Activated naive CD8-positive, alpha-beta T cell treated with anti-CD3 and anti-CD28 coated beads, Interleukin-2, amount 10 ng/mL, durations not matched to agents 7 days and 5 days (primary cell): Measurements from ENCODE around the gene SLC15A5. TPM values are rescaled to one million over a fixed set of nuclear protein-coding genes. Genes with fewer than 3 reads are reported as not detected.

Experiments
- ATAC-seq: fragments of 150-1000 bp; cut with Tn5 transposase; one replicate; pipeline ENCODE4 v1.10.0; 2021; ENCODE audit warnings: low read depth, moderate library complexity
- POLR2A ChIA-PET: fragments of 350-600 bp; sonication (Branson Sonifier 250); formaldehyde crosslinking; loops from one replicate; lab custom pipeline; 2021; ENCODE audit warnings: antibody characterized with exemption; lab: Charles Lee
- DNase-seq: peaks from one replicate; pipeline ENCODE4 v3.0.0; 2021
- H3K27ac Mint-ChIP-seq: one replicate; pipeline ENCODE4 v1.8.0; 2022; ENCODE audit warnings: mild to moderate bottlenecking, mixed read lengths
- H3K27me3 Mint-ChIP-seq: one replicate; pipeline ENCODE4 v1.8.0; 2022; ENCODE audit warnings: mild to moderate bottlenecking, moderate library complexity, mixed read lengths
- H3K36me3 Mint-ChIP-seq: one replicate; pipeline ENCODE4 v1.8.0; 2021; ENCODE audit warnings: mild to moderate bottlenecking, mixed read lengths
- H3K4me1 Mint-ChIP-seq: one replicate; pipeline ENCODE4 v1.8.0; 2021; ENCODE audit warnings: mixed read lengths
- H3K4me3 Mint-ChIP-seq: one replicate; pipeline ENCODE4 v1.8.0; 2022; ENCODE audit warnings: mild to moderate bottlenecking, moderate library complexity, mixed read lengths
- H3K9me3 Mint-ChIP-seq: one replicate; pipeline ENCODE4 v1.8.0; 2021; ENCODE audit warnings: mixed read lengths
- total RNA-seq, 2 experiments: library from RNA; stranded (reverse); gene quantifications; one replicate each; pipeline ENCODE4 v1.2.3, GENCODE V29; 2021

Gene SLC15A5
- total RNA-seq, result not detected

- H3K9me3 Mint-ChIP-seq, result peaks cover 2% of the 10 kb centered on the region
- no peak within 1 kb of the TSS for H3K4me3 Mint-ChIP-seq
- H3K27me3 Mint-ChIP-seq, result no peaks in the 10 kb centered on the region
- no peak within 1 kb of the TSS for H3K27ac Mint-ChIP-seq
- H3K36me3 Mint-ChIP-seq, result no peaks in the 10 kb centered on the region
- H3K4me1 Mint-ChIP-seq, result no peaks in the 10 kb centered on the region
- DNase-seq (no peak), ATAC-seq (no peak)
- POLR2A ChIA-PET, result no interaction called here
Measured at GRCh38 chr12:16277585-16277984, at the start of gene SLC15A5. Gene SLC15A5 (minus strand): TSS chr12:16277685. CDS start chr12:16277685, 0 bp downstream.

GRCh38 chr12:16325426-16325825 is 47.9 kb upstream of the SLC15A5 start:
- no peaks in the 10 kb centered on the region for H3K36me3 Mint-ChIP-seq
- no peaks in the 10 kb centered on the region for H3K4me1 Mint-ChIP-seq
- POLR2A ChIA-PET, result no interaction called here
- H3K4me3 Mint-ChIP-seq, result no peak overlapping the region
- no peaks in the 10 kb centered on the region for H3K27me3 Mint-ChIP-seq
- ATAC-seq, result no peak
- H3K27ac Mint-ChIP-seq, result no peak overlapping the region
- H3K9me3 Mint-ChIP-seq, result peaks cover 2% of the 10 kb centered on the region
- no peak for DNase-seq

- Mint-ChIP-seq H3K27me3 (no peaks in the 10 kb centered on the region), H3K36me3 (no peaks in the 10 kb centered on the region), H3K27ac (no peak overlapping the region), H3K4me3 (no peak overlapping the region), H3K4me1 (no peaks in the 10 kb centered on the region), H3K9me3 (peaks cover 2% of the 10 kb centered on the region)
- ATAC-seq (no peak), DNase-seq (no peak)
- POLR2A ChIA-PET, result no interaction called here
Measured at GRCh38 chr12:16324772-16325171, 47.3 kb upstream of the SLC15A5 start.

GRCh38 chr12:16324272-16324671 is 46.8 kb upstream of the SLC15A5 start:
- H3K4me1 Mint-ChIP-seq, result no peaks in the 10 kb centered on the region
- no peaks in the 10 kb centered on the region for H3K27me3 Mint-ChIP-seq
- H3K9me3 Mint-ChIP-seq, result peaks cover 2% of the 10 kb centered on the region
- no peaks in the 10 kb centered on the region for H3K36me3 Mint-ChIP-seq
- DNase-seq (no peak), ATAC-seq (no peak)
- no peak overlapping the region for H3K27ac Mint-ChIP-seq
- POLR2A ChIA-PET, result no interaction called here
- H3K4me3 Mint-ChIP-seq, result no peak overlapping the region

GRCh38 chr12:16323638-16324037 is 46.2 kb upstream of the SLC15A5 start:
- Mint-ChIP-seq H3K27me3 (no peaks in the 10 kb centered on the region), H3K36me3 (no peaks in the 10 kb centered on the region), H3K4me1 (no peaks in the 10 kb centered on the region), H3K27ac (no peak overlapping the region), H3K4me3 (no peak overlapping the region), H3K9me3 (peaks cover 2% of the 10 kb centered on the region)
- ATAC-seq (no peak), DNase-seq (no peak)
- POLR2A ChIA-PET, result no interaction called here

GRCh38 chr12:16323010-16323409 is 45.5 kb upstream of the SLC15A5 start:
- Mint-ChIP-seq H3K27ac (no peak overlapping the region), H3K27me3 (no peaks in the 10 kb centered on the region), H3K4me1 (no peaks in the 10 kb centered on the region), H3K36me3 (no peaks in the 10 kb centered on the region), H3K4me3 (no peak overlapping the region), H3K9me3 (peaks cover 2% of the 10 kb centered on the region)
- no peak for ATAC-seq
- DNase-seq, result no peak
- POLR2A ChIA-PET, result no interaction called here

- no peaks in the 10 kb centered on the region for H3K36me3 Mint-ChIP-seq
Measured at GRCh38 chr12:16310934-16311333, 33.4 kb upstream of the SLC15A5 start.

GRCh38 chr12:16307856-16308475 is 30.5 kb upstream of the SLC15A5 start:
- POLR2A ChIA-PET, result no interaction called here
- Mint-ChIP-seq H3K27ac (no peak overlapping the region), H3K4me3 (no peak overlapping the region), H3K9me3 (peaks cover 9% of the 10 kb centered on the region), H3K4me1 (no peaks in the 10 kb centered on the region), H3K36me3 (no peaks in the 10 kb centered on the region), H3K27me3 (no peaks in the 10 kb centered on the region)
- ATAC-seq, result no peak
- DNase-seq, result no peak

More at GRCh38 chr12:16310934-16311333, 33.4 kb upstream of the SLC15A5 start:
- POLR2A ChIA-PET, result no interaction called here
- no peak overlapping the region for H3K27ac Mint-ChIP-seq
- no peaks in the 10 kb centered on the region for H3K27me3 Mint-ChIP-seq
- no peak overlapping the region for H3K4me3 Mint-ChIP-seq
- peaks cover 12% of the 10 kb centered on the region for H3K9me3 Mint-ChIP-seq
- no peaks in the 10 kb centered on the region for H3K4me1 Mint-ChIP-seq
- no peak for DNase-seq
- ATAC-seq, result no peak

- Mint-ChIP-seq H3K27ac (no peak overlapping the region), H3K27me3 (no peaks in the 10 kb centered on the region), H3K9me3 (peaks cover 2% of the 10 kb centered on the region), H3K36me3 (no peaks in the 10 kb centered on the region), H3K4me3 (no peak overlapping the region), H3K4me1 (no peaks in the 10 kb centered on the region)
- no peak for DNase-seq
- POLR2A ChIA-PET, result no interaction called here
- no peak for ATAC-seq
Measured at GRCh38 chr12:16303939-16304338, 26.5 kb upstream of the SLC15A5 start.

- POLR2A ChIA-PET, result no interaction called here
- no peak overlapping the region for H3K4me3 Mint-ChIP-seq
- H3K36me3 Mint-ChIP-seq, result no peaks in the 10 kb centered on the region
Measured at GRCh38 chr12:16300736-16301135, 23.3 kb upstream of the SLC15A5 start.

GRCh38 chr12:16300122-16300521 is 22.6 kb upstream of the SLC15A5 start:
- Mint-ChIP-seq H3K9me3 (no peaks in the 10 kb centered on the region), H3K36me3 (no peaks in the 10 kb centered on the region), H3K4me3 (no peak overlapping the region), H3K27me3 (no peaks in the 10 kb centered on the region), H3K4me1 (no peaks in the 10 kb centered on the region), H3K27ac (no peak overlapping the region)
- DNase-seq, result no peak
- ATAC-seq, result no peak
- POLR2A ChIA-PET, result no interaction called here

More at GRCh38 chr12:16300736-16301135, 23.3 kb upstream of the SLC15A5 start:
- Mint-ChIP-seq H3K27ac (no peak overlapping the region), H3K4me1 (no peaks in the 10 kb centered on the region), H3K9me3 (no peaks in the 10 kb centered on the region), H3K27me3 (no peaks in the 10 kb centered on the region)
- DNase-seq, result no peak
- no peak for ATAC-seq

GRCh38 chr12:16299403-16299802 is 21.9 kb upstream of the SLC15A5 start:
- Mint-ChIP-seq H3K4me1 (no peaks in the 10 kb centered on the region), H3K27ac (no peak overlapping the region), H3K9me3 (no peaks in the 10 kb centered on the region), H3K27me3 (no peaks in the 10 kb centered on the region), H3K4me3 (no peak overlapping the region), H3K36me3 (no peaks in the 10 kb centered on the region)
- POLR2A ChIA-PET, result no interaction called here
- ATAC-seq (no peak), DNase-seq (no peak)

GRCh38 chr12:16297521-16297920 is 20.0 kb upstream of the SLC15A5 start:
- Mint-ChIP-seq H3K4me3 (no peak overlapping the region), H3K27me3 (no peaks in the 10 kb centered on the region), H3K9me3 (no peaks in the 10 kb centered on the region), H3K27ac (no peak overlapping the region), H3K4me1 (no peaks in the 10 kb centered on the region), H3K36me3 (no peaks in the 10 kb centered on the region)
- DNase-seq (no peak), ATAC-seq (no peak)
- POLR2A ChIA-PET, result no interaction called here

GRCh38 chr12:16294376-16294956 is 17.0 kb upstream of the SLC15A5 start:
- H3K27ac Mint-ChIP-seq, result no peak overlapping the region
- no peaks in the 10 kb centered on the region for H3K4me1 Mint-ChIP-seq
- DNase-seq (no peak), ATAC-seq (no peak)
- POLR2A ChIA-PET, result no interaction called here
- no peaks in the 10 kb centered on the region for H3K27me3 Mint-ChIP-seq
- H3K9me3 Mint-ChIP-seq, result peaks cover 1% of the 10 kb centered on the region
- H3K36me3 Mint-ChIP-seq, result no peaks in the 10 kb centered on the region
- no peak overlapping the region for H3K4me3 Mint-ChIP-seq
